Measurements from ENCODE around the gene LIPC.

- TF ChIP-seq POLR2A (IDR thresholded peaks at IDR 0.05; ENCODE audit: low read depth, low read length) (no peak), CTCF (IDR thresholded peaks at IDR 0.05; ENCODE audit: extremely low read depth in 1 of 2, insufficient read depth in 1 of 2, low read depth in 1 of 2, low read length in 2 of 2) (no peak), EZH2 (IDR thresholded peaks at IDR 0.05; ENCODE audit: borderline replicate concordance, low read depth, low read length, severe bottlenecking) (no peak), POLR2AphosphoS5 (IDR thresholded peaks at IDR 0.05; ENCODE audit: insufficient read depth, low read depth, low read length) (no peak)
These were observed 134.2 kb downstream of the LIPC start for GRCh38 chr15:58566029-58566428.

Measured in endothelial cell of umbilical vein (primary cell).